Stimulated activated CD8-positive, alpha-beta memory T cell treated with anti-CD3 and anti-CD28 coated beads, Interleukin-15, amount 100 ng/mL, for 24 hours (primary cell): Measurements from ENCODE around the gene PIK3CD.

ENCODE experiments used
- DNase-seq: peaks from one replicate; pipeline ENCODE4 v3.0.0-alpha.2; 2020; ENCODE audit warnings: low read depth

PIK3CD gene

GRCh38 chr1:9774712-9775679 is 123.5 kb downstream of the PIK3CD start:
- DNase-seq, result no peak

GRCh38 chr1:9776685-9777084 is 125.2 kb downstream of the PIK3CD start:
- no peak for DNase-seq
